PC-3 (cell line): ENCODE measurements around the gene MYO9A. TPM values are rescaled to one million over a fixed set of nuclear protein-coding genes. Genes with fewer than 3 reads are reported as not detected.

Source experiments
- ATAC-seq: fragments of 200-7000 bp; cut with Tn5 transposase; 2 replicates; pipeline ENCODE4 v1.9.1; 2020; ENCODE audit warnings: mild to moderate bottlenecking, moderate library complexity
- BruUV-seq: library from RNA; stranded (reverse); fragments of 400-500 nt; replicated peaks from 2 replicates; lab custom pipeline; 2021; lab: Mats Ljungman, UMichigan
- CTCF ChIA-PET: fragments of 300-600 bp; sonication (Branson Sonifier 250); formaldehyde crosslinking; loops from one replicate; lab custom pipeline; 2022; ENCODE audit warnings: antibody characterized with exemption; lab: Charles Lee
- POLR2A ChIA-PET: fragments of 300-600 bp; sonication (Branson Sonifier 250); formaldehyde crosslinking; loops from one replicate; lab custom pipeline; 2022; ENCODE audit warnings: antibody characterized with exemption; ENCODE audit not compliant: unreplicated experiment; lab: Charles Lee
- DNase-seq: peaks from one replicate; pipeline ENCODE4 v3.0.0-alpha.2; 2015
- H2AFZ ChIP-seq: fragments of 300-600 bp; sonication (generic); 2 replicates; pipeline ENCODE4 v1.6.0; 2016; ENCODE audit warnings: antibody characterized with exemption, low read length
- H3F3A ChIP-seq: fragments of 300-600 bp; sonication (generic); one replicate; pipeline ENCODE4 v1.6.0; 2017; ENCODE audit warnings: antibody characterized with exemption, low read length, control low read depth, mild to moderate bottlenecking; ENCODE audit not compliant: unreplicated experiment
- H3K27ac ChIP-seq: fragments of 300-600 bp; sonication (generic); 2 replicates; pipeline ENCODE4 v1.5.1; 2016; ENCODE audit warnings: mild to moderate bottlenecking, low read length
- H3K27me3 ChIP-seq: fragments of 300-600 bp; sonication (generic); 2 replicates; pipeline ENCODE4 v1.6.1; 2016; ENCODE audit warnings: low read length, mixed read lengths
- H3K36me3 ChIP-seq: fragments of 300-600 bp; sonication (generic); 2 replicates; pipeline ENCODE4 v1.6.1; 2016; ENCODE audit warnings: low read depth, mixed run types, low read length, mixed read lengths
- H3K4me1 ChIP-seq: fragments of 300-600 bp; sonication (generic); 2 replicates; pipeline ENCODE4 v1.5.1; 2016; ENCODE audit warnings: low read length; ENCODE audit not compliant: insufficient read depth
- H3K4me2 ChIP-seq: fragments of 300-600 bp; sonication (generic); 2 replicates; pipeline ENCODE4 v1.6.0; 2016; ENCODE audit warnings: low read length
- H3K4me3 ChIP-seq: fragments of 300-600 bp; sonication (generic); 2 replicates; pipeline ENCODE4 v1.5.1; 2016; ENCODE audit warnings: mild to moderate bottlenecking, low read length, mixed read lengths
- H3K79me2 ChIP-seq: fragments of 300-600 bp; sonication (generic); 2 replicates; pipeline ENCODE4 v1.6.1; 2017; ENCODE audit warnings: low read length, mixed read lengths
- H3K9ac ChIP-seq: fragments of 300-600 bp; sonication (generic); 2 replicates; pipeline ENCODE4 v1.6.0; 2016; ENCODE audit warnings: mild to moderate bottlenecking, low read length
- H3K9me2 ChIP-seq: fragments of 300-600 bp; sonication (generic); replicated peaks from 2 replicates; pipeline ENCODE4 v1.6.1; 2016; ENCODE audit warnings: mixed run types, low read length, mixed read lengths
- H3K9me3 ChIP-seq: fragments of 300-600 bp; sonication (generic); 2 replicates; pipeline ENCODE4 v1.6.1; 2016; ENCODE audit warnings: low read length, mixed read lengths
- H4K20me1 ChIP-seq: fragments of 300-600 bp; sonication (generic); 2 replicates; pipeline ENCODE4 v1.6.1; 2016; ENCODE audit warnings: low read length, mixed read lengths
- CTCF ChIP-seq: fragments of 300-600 bp; sonication (generic); conservative IDR thresholded peaks from 2 replicates; pipeline ENCODE4 v1.5.1; 2017; ENCODE audit warnings: antibody characterized with exemption, low read depth, mild to moderate bottlenecking, low read length
- EZH2 ChIP-seq: fragments of 300-600 bp; sonication (generic); IDR thresholded peaks from one replicate; pipeline ENCODE4 v1.6.1; 2017; ENCODE audit warnings: antibody characterized with exemption, mild to moderate bottlenecking, low read length; ENCODE audit not compliant: unreplicated experiment
- EZH2phosphoT487 ChIP-seq: fragments of 300-600 bp; sonication (generic); IDR thresholded peaks from 2 replicates; pipeline ENCODE4 v1.6.1; 2018; ENCODE audit warnings: mild to moderate bottlenecking, antibody characterized with exemption, low read length, borderline replicate concordance
- intact Hi-C: fragments of 100-400 bp; cut with micrococcal nuclease; formaldehyde crosslinking; loops from 2 replicates; pipeline ENCODE4 v1.9.0; 2023
- total RNA-seq: library from RNA; depleted of rRNA; stranded (reverse); fragments of >200 nt; gene quantifications from 2 replicates; pipeline ENCODE4 v1.2.3, GENCODE V29; 2014

The MYO9A gene
- total RNA-seq, 1 experiment from 2014 or later = 18.3 TPM

- H3K9me2 ChIP-seq = no peaks in the 10 kb centered on the region
- no peak overlapping the region for H2AFZ ChIP-seq
- H3K79me2 ChIP-seq = no peaks in the 10 kb centered on the region
- TF ChIP-seq EZH2phosphoT487 (no peak), CTCF (no peak), EZH2 (no peak)
- POLR2A ChIA-PET = no interaction called here
- CTCF ChIA-PET = no interaction called here
- no peak overlapping the region for H3K9ac ChIP-seq
- no peaks in the 10 kb centered on the region for H3K36me3 ChIP-seq
- no peaks in the 10 kb centered on the region for H3K4me1 ChIP-seq
- no peak overlapping the region for H3K4me3 ChIP-seq
- no peaks in the 10 kb centered on the region for H3K9me3 ChIP-seq
- BruUV-seq = no TSS peak
- DNase-seq (no peak), ATAC-seq (no peak)
- no peaks in the 10 kb centered on the region for H3K27me3 ChIP-seq
- H3K27ac ChIP-seq = no peak overlapping the region
- H3K4me2 ChIP-seq = no peak overlapping the region
- no peaks in the 10 kb centered on the region for H4K20me1 ChIP-seq
- intact Hi-C loops = no loop called here
- no peaks in the 10 kb centered on the region for H3F3A ChIP-seq
Observed at GRCh38 chr15:72140088-72140487, 22.1 kb upstream of the MYO9A start.

GRCh38 chr15:72139667-72140066 lies 21.7 kb upstream of the MYO9A start:
- Histone ChIP-seq H3K4me3 (no peak overlapping the region), H2AFZ (no peak overlapping the region), H3K27ac (no peak overlapping the region)

GRCh38 chr15:72136170-72137051 lies 18.5 kb upstream of the MYO9A start:
- Histone ChIP-seq H3K4me2 (no peak overlapping the region), H2AFZ (no peak overlapping the region), H3K9me3 (no peaks in the 10 kb centered on the region), H3K9ac (no peak overlapping the region), H3K27ac (no peak overlapping the region), H3K9me2 (no peaks in the 10 kb centered on the region), H3F3A (no peaks in the 10 kb centered on the region), H3K4me3 (no peak overlapping the region), H3K79me2 (no peaks in the 10 kb centered on the region), H4K20me1 (no peaks in the 10 kb centered on the region), H3K36me3 (no peaks in the 10 kb centered on the region), H3K4me1 (no peaks in the 10 kb centered on the region), H3K27me3 (no peaks in the 10 kb centered on the region)
- no TSS peak for BruUV-seq
- ATAC-seq (no peak), DNase-seq (peak; percentile 30)
- TF ChIP-seq EZH2phosphoT487 (no peak), EZH2 (no peak), CTCF (no peak)
- intact Hi-C loops = no loop called here
- CTCF ChIA-PET = no interaction called here
- POLR2A ChIA-PET = no interaction called here

More at GRCh38 chr15:72139667-72140066, 21.7 kb upstream of the MYO9A start:
- no peak for TF ChIP-seq EZH2
- ATAC-seq (no peak), DNase-seq (no peak)
- Histone ChIP-seq H3K36me3 (no peaks in the 10 kb centered on the region), H3F3A (no peaks in the 10 kb centered on the region), H3K4me1 (no peaks in the 10 kb centered on the region), H3K4me2 (no peak overlapping the region), H3K27me3 (no peaks in the 10 kb centered on the region), H3K9me2 (no peaks in the 10 kb centered on the region), H3K9me3 (no peaks in the 10 kb centered on the region), H4K20me1 (no peaks in the 10 kb centered on the region), H3K9ac (no peak overlapping the region), H3K79me2 (no peaks in the 10 kb centered on the region)
- ChIA-PET POLR2A (no interaction called here), CTCF (no interaction called here)
- no TSS peak for BruUV-seq
- intact Hi-C loops = no loop called here
